ENCODE data around the gene ACADVL.

GRCh38 chr17:7217113-7217987 is 2.4 kb upstream of the ACADVL start:
- TF ChIP-seq TEAD4 (IDR thresholded peaks at IDR 0.05; ENCODE audit: borderline replicate concordance, insufficient read depth) (no peak), CTCF (IDR thresholded peaks at IDR 0.05) (no peak), FOXJ3 (CRISPR knock-in tag; IDR thresholded peaks at IDR 0.05) (no peak), RCOR1 (IDR thresholded peaks at IDR 0.05; ENCODE audit: low read length) (no peak), POLR2AphosphoS5 (IDR thresholded peaks at IDR 0.05; ENCODE audit: low read depth, low read length) (no peak), MXI1 (IDR thresholded peaks at IDR 0.05; ENCODE audit: low read depth, low read length) (no peak), ELF1 (IDR thresholded peaks at IDR 0.05) (no peak), CHD2 (IDR thresholded peaks at IDR 0.05; ENCODE audit: low read length, partially characterized antibody) (peak; percentile 12), RAD21 (IDR thresholded peaks at IDR 0.05; ENCODE audit: low read length) (0 out of 2 replicates have a peak, but pooled peaks have one; percentile 1), EZH2phosphoT487 (IDR thresholded peaks at IDR 0.05; ENCODE audit: borderline replicate concordance, low read depth) (no peak), NRF1 (IDR thresholded peaks at IDR 0.05; ENCODE audit: low read depth, low read length) (no peak)
- TF ChIP-seq, protein P1, sequence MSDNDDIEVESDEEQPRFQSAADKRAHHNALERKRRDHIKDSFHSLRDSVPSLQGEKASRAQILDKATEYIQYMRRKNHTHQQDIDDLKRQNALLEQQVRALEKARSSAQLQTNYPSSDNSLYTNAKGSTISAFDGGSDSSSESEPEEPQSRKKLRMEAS (IDR thresholded peaks at IDR 0.05; ENCODE audit: low read depth) = no peak; the same call in 1 of the 2 replicates
- TF ChIP-seq, protein P2, sequence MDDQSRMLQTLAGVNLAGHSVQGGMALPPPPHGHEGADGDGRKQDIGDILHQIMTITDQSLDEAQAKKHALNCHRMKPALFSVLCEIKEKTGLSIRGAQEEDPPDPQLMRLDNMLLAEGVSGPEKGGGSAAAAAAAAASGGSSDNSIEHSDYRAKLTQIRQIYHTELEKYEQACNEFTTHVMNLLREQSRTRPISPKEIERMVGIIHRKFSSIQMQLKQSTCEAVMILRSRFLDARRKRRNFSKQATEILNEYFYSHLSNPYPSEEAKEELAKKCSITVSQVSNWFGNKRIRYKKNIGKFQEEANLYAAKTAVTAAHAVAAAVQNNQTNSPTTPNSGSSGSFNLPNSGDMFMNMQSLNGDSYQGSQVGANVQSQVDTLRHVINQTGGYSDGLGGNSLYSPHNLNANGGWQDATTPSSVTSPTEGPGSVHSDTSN (IDR thresholded peaks at IDR 0.05) = no peak
- TF ChIP-seq, protein P3, sequence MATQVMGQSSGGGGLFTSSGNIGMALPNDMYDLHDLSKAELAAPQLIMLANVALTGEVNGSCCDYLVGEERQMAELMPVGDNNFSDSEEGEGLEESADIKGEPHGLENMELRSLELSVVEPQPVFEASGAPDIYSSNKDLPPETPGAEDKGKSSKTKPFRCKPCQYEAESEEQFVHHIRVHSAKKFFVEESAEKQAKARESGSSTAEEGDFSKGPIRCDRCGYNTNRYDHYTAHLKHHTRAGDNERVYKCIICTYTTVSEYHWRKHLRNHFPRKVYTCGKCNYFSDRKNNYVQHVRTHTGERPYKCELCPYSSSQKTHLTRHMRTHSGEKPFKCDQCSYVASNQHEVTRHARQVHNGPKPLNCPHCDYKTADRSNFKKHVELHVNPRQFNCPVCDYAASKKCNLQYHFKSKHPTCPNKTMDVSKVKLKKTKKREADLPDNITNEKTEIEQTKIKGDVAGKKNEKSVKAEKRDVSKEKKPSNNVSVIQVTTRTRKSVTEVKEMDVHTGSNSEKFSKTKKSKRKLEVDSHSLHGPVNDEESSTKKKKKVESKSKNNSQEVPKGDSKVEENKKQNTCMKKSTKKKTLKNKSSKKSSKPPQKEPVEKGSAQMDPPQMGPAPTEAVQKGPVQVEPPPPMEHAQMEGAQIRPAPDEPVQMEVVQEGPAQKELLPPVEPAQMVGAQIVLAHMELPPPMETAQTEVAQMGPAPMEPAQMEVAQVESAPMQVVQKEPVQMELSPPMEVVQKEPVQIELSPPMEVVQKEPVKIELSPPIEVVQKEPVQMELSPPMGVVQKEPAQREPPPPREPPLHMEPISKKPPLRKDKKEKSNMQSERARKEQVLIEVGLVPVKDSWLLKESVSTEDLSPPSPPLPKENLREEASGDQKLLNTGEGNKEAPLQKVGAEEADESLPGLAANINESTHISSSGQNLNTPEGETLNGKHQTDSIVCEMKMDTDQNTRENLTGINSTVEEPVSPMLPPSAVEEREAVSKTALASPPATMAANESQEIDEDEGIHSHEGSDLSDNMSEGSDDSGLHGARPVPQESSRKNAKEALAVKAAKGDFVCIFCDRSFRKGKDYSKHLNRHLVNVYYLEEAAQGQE (IDR thresholded peaks at IDR 0.05; ENCODE audit: low read depth, low read length) = no peak
